AG20443 (cell line): ENCODE data around the gene MXD4.
"Not testable (repeated sequence)": the region's sequence is repeated elsewhere in the genome, so short reads cannot be mapped to it uniquely, and the experiment has no call there.

ENCODE experiments used
- DNase-seq: peaks from one replicate; pipeline ENCODE4 v3.0.0; 2012; ENCODE audit warnings: low spot score, mixed read lengths

Gene MXD4

DNA sequence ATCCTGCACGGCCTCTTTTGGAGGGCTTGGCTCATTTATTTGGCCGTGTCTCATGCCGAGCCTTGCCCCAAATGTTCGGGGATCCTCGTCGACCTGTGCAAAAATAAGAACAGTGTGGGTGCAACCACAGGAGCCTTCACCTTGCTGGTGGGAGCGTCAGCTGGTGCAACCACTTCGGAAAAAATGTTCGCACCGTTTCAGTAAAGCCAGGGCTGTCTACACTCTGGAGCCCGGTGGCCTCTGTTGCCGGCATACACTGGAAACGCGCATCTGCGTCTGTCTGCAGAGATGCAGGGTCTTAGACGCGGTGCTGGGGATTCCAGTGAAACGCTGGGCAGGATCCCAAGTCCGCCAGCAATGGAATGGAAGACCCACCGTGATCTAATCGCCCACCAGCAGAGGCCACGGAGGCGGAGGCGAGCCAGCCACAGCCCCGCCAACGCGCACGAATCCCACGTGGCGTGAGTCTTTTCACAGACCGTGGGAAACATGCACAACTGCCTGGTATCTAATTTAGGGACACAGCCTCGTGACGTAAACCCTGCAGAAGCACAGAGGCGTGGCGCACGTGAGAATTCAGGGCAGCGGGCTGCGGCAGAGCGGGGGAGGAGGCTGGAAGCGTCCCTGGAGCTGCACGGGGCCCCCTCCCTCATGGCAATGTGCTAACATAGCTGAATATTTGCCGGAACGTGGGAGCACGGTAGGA lies 13.8 kb upstream of the MXD4 start:
- no peak for DNase-seq

DNA sequence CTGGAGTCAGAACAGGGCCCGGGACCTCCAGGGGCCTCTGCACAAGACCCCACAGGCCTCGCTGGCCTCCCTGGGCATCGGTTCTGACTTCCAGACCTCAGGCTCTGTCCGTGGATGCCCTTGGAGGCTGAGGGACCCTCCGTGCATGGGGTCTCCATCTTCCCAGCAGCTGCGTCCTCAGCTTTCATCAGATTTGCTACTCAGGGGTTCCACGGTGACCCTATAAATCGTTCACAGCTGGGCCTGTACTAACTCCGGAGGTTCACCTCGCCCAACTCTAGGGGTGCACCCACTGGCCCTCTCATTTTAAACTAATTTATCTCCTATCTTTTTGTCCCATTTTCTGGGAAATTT lies 13.1 kb upstream of the MXD4 start:
- not testable (repeated sequence) for DNase-seq

DNA sequence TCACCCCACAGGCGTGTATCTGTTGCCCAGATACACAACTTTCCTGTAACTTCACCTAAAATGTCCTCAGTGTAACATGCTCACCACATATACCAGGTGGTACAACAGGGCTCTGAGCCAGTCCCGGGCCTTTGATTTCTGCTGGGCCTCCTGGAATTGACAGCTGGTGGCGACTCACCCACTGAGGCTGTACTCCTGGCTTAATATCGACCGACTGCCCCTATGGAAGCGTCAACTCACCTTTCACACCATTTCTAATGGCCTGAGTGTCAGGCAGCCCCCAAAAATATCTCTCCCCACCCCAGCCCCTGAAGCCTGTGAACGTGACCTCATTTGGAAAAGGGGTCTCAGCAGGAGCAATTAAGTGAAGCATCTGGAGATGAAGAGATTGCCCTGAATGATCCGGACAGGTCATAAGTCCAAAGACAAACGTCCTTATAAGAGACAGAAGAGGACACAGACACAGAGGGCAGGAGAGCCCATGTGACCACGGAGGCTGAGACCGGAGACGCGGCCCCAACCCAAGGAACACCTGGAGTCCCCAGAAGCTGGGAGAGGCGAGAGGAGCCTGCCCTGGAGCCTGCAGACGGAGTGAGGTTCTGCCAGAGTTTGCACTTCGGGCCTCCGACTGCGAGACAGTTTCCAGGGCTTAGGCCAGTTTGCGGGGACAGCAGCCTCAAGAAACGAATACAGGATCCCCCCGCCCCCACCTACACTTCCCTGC lies 12.6 kb upstream of the MXD4 start:
- no peak for DNase-seq

GRCh38 chr4:2273657-2274319 lies 11.9 kb upstream of the MXD4 start:
- DNase-seq, result no peak

- DNase-seq, result no peak
Observed at GRCh38 chr4:2273221-2273620, 11.3 kb upstream of the MXD4 start.

DNA sequence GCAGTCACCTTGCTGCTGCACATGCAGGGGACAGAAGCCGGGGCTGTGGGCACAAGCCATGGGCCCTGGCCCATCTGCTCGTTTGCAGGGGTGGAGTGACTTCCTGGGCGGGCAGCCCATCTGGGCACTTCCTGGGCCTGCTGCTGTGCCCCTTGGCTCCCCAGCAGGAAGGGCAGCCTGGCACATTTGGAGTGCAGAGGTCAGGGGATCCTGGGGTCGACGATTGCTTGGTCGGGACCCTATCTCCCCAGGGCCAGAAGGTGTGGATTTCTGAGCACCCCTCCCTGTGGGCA lies 10.9 kb upstream of the MXD4 start:
- DNase-seq, result no peak

GRCh38 chr4:2272026-2272827 lies 10.3 kb upstream of the MXD4 start:
- DNase-seq, result no peak

DNA sequence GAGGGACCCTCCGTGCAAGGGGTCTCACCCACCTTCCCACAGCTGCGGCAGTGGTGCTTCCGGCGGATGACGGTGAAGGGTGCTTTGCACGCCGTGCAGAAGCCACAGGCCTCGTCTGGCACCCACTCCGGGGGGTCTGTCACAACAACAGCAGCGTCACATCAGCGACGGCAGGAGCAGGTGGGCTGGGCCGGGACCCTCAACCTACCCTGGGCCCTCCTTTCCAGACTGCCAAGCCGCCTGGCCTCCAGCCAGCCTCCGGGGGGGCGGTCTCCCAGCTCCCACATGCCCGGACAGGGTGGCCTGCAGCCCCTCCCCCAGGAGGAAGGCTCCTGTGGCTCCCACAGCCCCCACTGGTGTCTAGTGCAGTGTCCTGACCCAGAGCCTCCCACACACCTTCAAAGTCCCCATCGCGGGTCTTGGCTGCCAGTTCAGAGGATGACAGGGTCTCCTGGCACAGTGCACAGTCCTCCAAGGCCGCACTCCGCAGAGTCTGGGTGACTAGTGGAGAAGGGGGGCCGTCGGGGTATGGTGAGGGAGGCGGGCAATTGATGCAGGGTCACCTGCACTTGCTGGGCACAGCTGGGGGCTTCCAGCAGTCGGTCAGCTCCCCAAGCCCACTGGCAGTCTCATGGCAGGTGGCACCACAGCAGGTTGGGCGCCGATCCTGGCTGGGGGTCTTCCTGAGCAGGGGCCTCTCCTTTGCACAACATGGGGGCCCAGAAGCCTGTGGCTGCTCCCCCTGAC lies 9.5 kb upstream of the MXD4 start:
- no peak for DNase-seq

DNA sequence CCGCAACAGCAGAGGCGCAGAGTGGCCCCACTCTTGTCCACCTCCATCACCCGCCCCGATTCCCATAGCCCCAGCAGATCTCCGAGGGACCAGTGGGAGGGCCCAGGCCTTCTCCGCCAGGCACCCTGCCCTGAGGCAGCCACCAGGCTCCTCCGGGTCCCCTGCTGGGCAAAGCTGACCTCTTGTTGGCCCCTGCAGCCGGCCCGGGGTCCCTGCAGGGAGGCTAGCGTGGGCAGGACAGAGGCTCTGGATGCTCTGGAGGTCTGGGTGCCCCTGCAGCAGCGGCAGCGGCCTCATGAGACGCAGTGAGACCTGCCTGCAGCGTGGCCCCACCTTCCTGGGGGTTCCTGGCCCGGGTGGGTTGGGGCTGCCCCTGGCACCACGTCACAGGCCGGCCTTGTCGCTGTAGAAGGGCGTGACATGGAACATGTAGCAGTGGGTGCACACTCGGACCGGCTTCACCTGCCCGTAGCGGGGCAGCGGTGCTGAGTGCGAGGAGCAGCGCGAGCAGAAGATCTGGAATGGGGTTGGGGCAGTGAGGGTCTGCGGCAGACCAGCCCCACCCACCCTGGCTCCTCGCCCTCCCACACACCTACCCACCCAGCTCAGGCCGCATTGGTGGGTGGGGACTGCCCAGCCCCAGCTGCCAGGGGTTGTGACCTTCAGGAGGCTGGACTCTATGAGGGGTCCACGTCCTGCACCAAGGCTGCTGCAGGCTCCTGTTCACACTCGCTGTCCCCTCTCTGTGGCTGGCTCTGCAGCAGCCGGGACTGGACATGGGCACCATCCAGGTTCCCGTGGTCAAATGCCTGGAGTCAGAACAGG lies 8.6 kb upstream of the MXD4 start:
- no peak for DNase-seq

- DNase-seq, result no peak
Observed at GRCh38 chr4:2269618-2270163, 7.8 kb upstream of the MXD4 start.

DNA sequence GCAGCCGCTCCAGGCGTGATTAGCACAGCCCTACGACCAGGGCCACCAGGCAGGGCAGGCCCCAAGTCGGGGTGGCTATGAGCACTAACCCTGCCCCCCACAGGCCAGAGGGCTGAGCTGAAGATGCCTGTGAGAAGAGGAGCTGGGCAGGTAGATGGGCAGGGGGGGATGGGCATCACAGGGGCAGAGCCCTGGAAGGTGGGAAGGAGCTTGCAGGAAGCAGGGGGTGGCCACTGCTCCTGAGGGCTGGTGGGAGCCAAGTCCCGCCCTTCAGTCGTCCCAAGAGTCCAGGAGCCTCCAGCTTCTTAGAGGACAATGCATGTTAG lies 7.3 kb upstream of the MXD4 start:
- no peak for DNase-seq

DNA sequence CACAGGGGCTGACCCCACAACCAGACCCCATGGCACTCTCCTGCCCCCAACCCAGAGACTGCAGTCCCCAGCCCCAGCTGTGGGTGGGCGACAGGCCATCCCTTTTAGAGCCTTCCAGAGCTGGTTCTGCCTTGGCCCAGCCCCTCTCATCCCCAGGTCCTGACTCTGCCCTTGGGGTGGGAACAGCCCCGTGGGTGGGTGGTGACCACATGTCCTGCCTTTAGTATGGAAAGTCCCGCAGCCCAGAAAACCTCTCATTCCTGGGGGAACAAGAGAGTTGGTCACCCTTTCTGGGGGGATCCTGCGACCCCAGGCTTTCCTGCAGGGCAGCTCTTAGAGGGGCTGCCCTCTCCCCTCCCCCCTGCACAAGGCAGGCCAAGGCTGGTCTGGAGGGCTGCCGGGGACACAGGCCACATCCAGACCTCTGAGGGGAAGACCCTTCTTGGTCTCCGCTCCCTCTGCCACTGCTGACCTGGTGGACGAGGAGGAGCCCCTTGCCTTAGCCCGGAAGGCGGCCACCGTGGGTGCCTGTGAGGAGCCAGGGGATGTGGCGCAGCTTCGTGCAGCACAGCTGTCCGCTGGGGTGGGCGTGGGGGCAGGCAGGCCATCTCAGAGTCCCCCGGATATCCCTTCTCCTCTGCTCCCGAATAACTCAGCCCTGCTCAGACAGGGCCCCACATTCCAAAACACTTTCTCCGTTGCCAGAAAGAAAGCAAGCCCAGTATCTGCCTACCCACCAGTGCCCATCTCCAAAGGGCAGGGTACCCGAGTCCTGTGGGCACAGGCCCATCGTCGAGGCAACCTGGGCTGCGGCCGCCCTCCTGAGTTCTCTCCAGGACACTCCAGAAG lies 6.7 kb upstream of the MXD4 start:
- DNase-seq, result no peak

GRCh38 chr4:2267841-2268240 lies 5.9 kb upstream of the MXD4 start:
- DNase-seq, result no peak

DNA sequence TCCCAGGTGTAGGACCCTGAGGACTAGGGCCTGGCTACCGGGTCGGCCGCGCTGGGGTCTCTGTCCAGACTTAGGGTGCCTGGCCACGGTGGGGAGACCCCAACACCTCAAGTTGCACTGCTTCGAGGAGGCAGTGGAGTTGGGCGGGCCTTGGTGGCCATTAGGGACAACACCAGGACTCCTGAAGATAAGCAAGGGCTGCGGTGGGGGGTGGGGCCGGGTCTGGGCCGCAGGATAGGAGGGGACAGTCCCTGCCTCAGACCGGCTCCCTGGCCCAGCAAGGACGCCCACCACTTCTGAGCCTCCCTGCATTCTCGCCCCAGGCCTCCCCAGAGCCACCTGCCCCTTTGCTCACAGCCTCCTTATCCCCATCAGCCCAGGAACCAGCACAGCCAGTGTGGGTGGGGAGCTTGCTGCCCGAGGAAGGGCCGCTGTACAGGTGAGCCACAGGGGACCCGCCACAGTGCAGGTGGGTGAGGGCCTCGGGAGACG lies 5.5 kb upstream of the MXD4 start:
- no peak for DNase-seq

DNA sequence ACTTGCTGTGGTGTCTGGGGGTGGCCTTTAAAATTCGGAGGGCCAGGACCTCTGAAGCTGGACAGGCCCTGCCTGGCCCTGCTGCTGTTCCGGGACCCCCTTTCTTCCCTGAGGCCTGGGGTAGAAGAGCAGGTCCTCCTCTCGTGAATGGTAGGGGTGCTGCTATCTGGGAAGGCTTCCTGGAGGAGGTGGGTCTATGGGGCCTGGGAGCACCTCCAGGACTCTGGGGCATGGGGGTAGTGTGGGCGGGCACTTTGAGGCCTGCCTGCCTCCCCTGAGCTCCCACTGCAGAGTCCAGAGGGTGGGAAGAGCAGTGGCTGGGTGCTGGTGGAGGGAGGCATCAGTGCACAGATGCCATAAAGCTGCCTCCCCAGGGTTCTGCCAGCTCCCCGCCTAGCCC lies 4.9 kb upstream of the MXD4 start:
- DNase-seq, result no peak

DNA sequence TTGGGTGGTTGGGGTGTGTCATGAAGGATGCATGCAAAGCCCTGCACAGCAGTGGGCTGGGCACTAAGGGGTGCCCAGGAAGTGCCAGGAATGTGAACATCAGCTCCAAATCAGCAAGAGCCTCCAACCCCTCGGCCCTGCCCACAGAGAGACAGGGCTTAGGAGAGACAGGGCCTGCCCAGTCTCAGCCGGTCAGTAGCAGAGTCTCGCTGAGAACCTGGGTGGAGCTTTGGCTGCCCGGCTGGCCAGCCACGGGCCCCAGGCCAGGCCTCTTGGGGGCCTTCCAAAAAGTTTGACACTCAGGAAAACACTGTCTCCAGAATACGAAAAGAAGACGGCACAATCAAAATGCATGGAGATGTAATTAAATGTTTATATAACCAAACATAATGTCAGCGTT lies 4.3 kb upstream of the MXD4 start:
- DNase-seq, result peak; percentile 94

GRCh38 chr4:2265113-2266110 lies 3.5 kb upstream of the MXD4 start:
- no peak for DNase-seq

DNA sequence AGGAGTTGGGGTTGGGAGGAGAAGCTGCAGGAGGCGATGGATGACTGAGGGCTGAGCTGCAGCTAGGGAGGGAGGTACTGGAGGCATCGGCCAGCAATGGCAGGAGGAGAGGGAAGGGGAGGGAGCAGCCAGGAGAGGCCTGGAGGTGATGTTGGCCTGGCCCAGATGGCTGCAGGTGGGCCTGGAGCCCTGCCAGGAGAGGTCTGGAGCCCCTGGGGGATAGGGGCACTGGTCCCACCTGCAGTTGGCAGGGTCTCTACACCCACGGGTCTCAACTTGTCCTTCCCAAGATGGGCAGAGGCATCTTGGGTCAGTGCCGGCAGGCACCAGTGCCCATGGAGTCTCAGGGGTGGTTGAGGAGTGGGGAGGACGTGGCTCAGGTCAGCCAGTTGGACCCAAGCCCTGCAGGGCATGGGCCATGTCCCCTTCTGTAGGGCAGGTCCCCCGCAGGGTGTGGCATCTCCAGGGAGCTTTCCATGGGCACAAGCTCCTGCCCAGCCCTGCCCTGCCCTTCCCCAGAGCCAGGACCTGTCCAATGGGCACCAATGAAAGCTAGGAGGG lies 2.7 kb upstream of the MXD4 start:
- no peak for DNase-seq
